ENCODE measurements around the gene PTPRU. TPM values are rescaled to one million over a fixed set of nuclear protein-coding genes. Genes with fewer than 3 reads are reported as not detected.

Gene PTPRU
- total and polyA plus RNA-seq, 2 of the 8 experiments (the other 6 are each of a cell fraction or from before 2014, with no cell fraction given) = 33.8 to 41.8 TPM

GRCh38 chr1:29331729-29332128, 95.4 kb downstream of the PTPRU start:
- H3K23ac ChIP-seq (ENCODE audit: insufficient read length) = no peak overlapping the region
- no peak overlapping the region for H3K18ac ChIP-seq (ENCODE audit: extremely low read depth, low read length)
- peaks cover 0 to 3% of the 10 kb centered on the region in 2 experiments; a peak in 1 of 4 replicates for H3K9me3 ChIP-seq (ENCODE audit: insufficient read depth in 2 of 2, low read depth in 1 of 2, low read length in 1 of 2)
- DNase-seq (ENCODE audit: low read depth in 1 of 2, low spot score in 2 of 2) (no peak), FAIRE-seq (no peak)
- H3K4me1 ChIP-seq (replicated peaks in 1 of 4; ENCODE audit: control insufficient read depth in 3 of 4, insufficient read depth in 4 of 4, low read length in 3 of 4) = 0 out of 7 replicates have a peak, but pooled peaks cover 0 to 2% (median 0%) of the 10 kb centered on the region in 4 experiments
- no peak overlapping the region for H4K8ac ChIP-seq (ENCODE audit: extremely low read depth, insufficient read depth, low read length)
- no peaks in the 10 kb centered on the region for H3K79me1 ChIP-seq (ENCODE audit: low read depth, low read length)
- H3K36me3 ChIP-seq (ENCODE audit: control insufficient read depth in 2 of 4, insufficient read depth in 4 of 4, low read length in 3 of 4) = no peaks in the 10 kb centered on the region
- WGBS, 2 experiments (ENCODE audit: extremely low coverage in 1 of 2, insufficient coverage in 1 of 2, insufficient read length in 1 of 2, insufficient replicate concordance in 2 of 2, low coverage in 1 of 2, low lambda C conversion rate in 2 of 2, missing lambda C conversion rate in 1 of 2) = 100% methylated on average over 1 of the region's 1 CpG; no CpG with 5 or more reads in 1 of the 2 experiments
- H4K20me1 ChIP-seq (replicated peaks in 1 of 2; ENCODE audit: control insufficient read depth in 1 of 2, insufficient read depth in 2 of 2, low read length in 2 of 2) = no peaks in the 10 kb centered on the region
- no peak overlapping the region for H3K14ac ChIP-seq (ENCODE audit: insufficient read length)
- no peak overlapping the region for H3K27ac ChIP-seq (ENCODE audit: low read depth, low read length)
- H3K4me2 ChIP-seq (ENCODE audit: insufficient read depth in 1 of 2, low read depth in 2 of 2, low read length in 2 of 2) = no peak overlapping the region
- H3K4ac ChIP-seq (replicated peaks; ENCODE audit: insufficient read length, low read depth, low read length) = no peak overlapping the region
- H3K56ac ChIP-seq (replicated peaks; ENCODE audit: insufficient read length, low read depth, low read length) = no peak overlapping the region
- no peak overlapping the region for H3K4me3 ChIP-seq (ENCODE audit: extremely low read depth in 1 of 4, insufficient read depth in 2 of 4, low read depth in 3 of 4, low read length in 4 of 4)
- no peak overlapping the region for H4K91ac ChIP-seq (replicated peaks; ENCODE audit: insufficient read length, low read length)
- H2BK12ac ChIP-seq (ENCODE audit: low read depth, low read length) = no peak overlapping the region
- TF ChIP-seq SAP30 (IDR thresholded peaks at IDR 0.05; ENCODE audit: insufficient read depth, insufficient replicate concordance, low read length) (no peak), CBX5 (IDR thresholded peaks at IDR 0.05; ENCODE audit: low read depth, low read length) (no peak), RAD21 (IDR thresholded peaks at IDR 0.05 in 1 of 2, conservative IDR thresholded peaks at IDR 0.05 in 1 of 2; ENCODE audit: low read depth in 2 of 2, low read length in 2 of 2) (no peak), FOSL1 (IDR thresholded peaks at IDR 0.05; ENCODE audit: insufficient read depth, low read depth, low read length) (no peak), JUN (IDR thresholded peaks at IDR 0.05; ENCODE audit: low read depth, low read length) (no peak), TBP (IDR thresholded peaks at IDR 0.05; ENCODE audit: low read depth, low read length) (no peak)
- no peak overlapping the region for H2BK20ac ChIP-seq (ENCODE audit: low read length)
- no peak overlapping the region for H2BK5ac ChIP-seq (ENCODE audit: low read depth, low read length)
- no peak overlapping the region for H2AK5ac ChIP-seq (ENCODE audit: low read depth, low read length)
- no peak overlapping the region for H3K9ac ChIP-seq (replicated peaks in 1 of 4; ENCODE audit: extremely low read depth in 1 of 4, low read depth in 3 of 4, low read length in 3 of 4)
- no peak overlapping the region for H4K5ac ChIP-seq (ENCODE audit: insufficient read length, low read depth, low read length)
- ChIA-PET POLR2A (ENCODE audit: partially characterized antibody) (interaction anchor here (1.2 to 1.6 kb wide), 3 partner anchors 8 to 176 kb away, joined by 3 read pairs; no protein-coding TSS in a partner anchor), CTCF (ENCODE audit: partially characterized antibody) (interaction anchor here (0.6 to 8.4 kb wide), 46 partner anchors 12 to 1693 kb away, joined by 3 to 113 read pairs (median 4); partner anchors contain the start of gene MECR)
- no peaks in the 10 kb centered on the region for H3K27me3 ChIP-seq (replicated peaks in 1 of 4; ENCODE audit: control insufficient read depth in 3 of 4, extremely low read depth in 1 of 4, insufficient read depth in 3 of 4, low read length in 3 of 4)
- no peak overlapping the region for H2BK15ac ChIP-seq (ENCODE audit: low read length)
- no peaks in the 10 kb centered on the region for H3K23me2 ChIP-seq (ENCODE audit: low read depth, low read length)
- H2BK120ac ChIP-seq (replicated peaks; ENCODE audit: low read depth, low read length) = no peak overlapping the region
- H3K79me2 ChIP-seq (ENCODE audit: control insufficient read depth in 1 of 2, insufficient read depth in 2 of 2, low read length in 2 of 2) = no peaks in the 10 kb centered on the region
- H2AFZ ChIP-seq (ENCODE audit: low read length) = no peak overlapping the region

Measured in H1 (cell line).